ENCODE results near the gene DDX20. TPM values are rescaled to one million over a fixed set of nuclear protein-coding genes. Genes with fewer than 3 reads are reported as not detected.

DDX20 gene
- polyA plus RNA-seq, 1 of the 3 experiments (the other 2 are of a cell fraction): 3.8 TPM

DNA sequence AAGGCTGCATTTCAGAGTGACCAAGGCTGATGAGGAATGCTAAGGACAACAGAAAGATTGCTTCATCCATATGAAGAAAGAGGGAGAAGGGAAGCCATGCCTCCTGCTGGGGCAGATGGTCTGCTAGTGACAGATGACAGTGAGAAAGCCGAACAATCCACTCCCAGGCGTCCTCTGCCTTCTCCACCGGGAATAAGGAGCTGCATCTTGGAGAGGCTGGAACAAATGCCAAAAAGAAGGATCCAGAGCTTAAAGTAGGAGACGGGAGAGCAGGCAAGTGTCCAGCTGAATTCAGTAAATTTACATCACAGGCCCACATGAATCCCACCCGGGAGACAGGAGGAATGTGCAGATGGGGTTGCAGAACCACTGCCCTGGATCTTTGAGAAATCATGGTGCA is 33.4 kb downstream of the DDX20 start:
- H4K20me1 ChIP-seq (ENCODE audit: insufficient read depth): no peaks in the 10 kb centered on the region
- H3F3A ChIP-seq (replicated peaks; ENCODE audit: insufficient read depth): no peaks in the 10 kb centered on the region
- no peaks in the 10 kb centered on the region for H3K79me2 ChIP-seq (ENCODE audit: insufficient read depth)
- H3K36me3 ChIP-seq (replicated peaks in 1 of 2; ENCODE audit: control insufficient read depth in 1 of 2, insufficient read depth in 2 of 2, low read length in 1 of 2): no peaks in the 10 kb centered on the region
- ChIA-PET POLR2A (no interaction called here), CTCF (interaction anchor here (1.3 to 2.1 kb wide), 2 partner anchors 202 to 580 kb away, joined by 6 to 12 read pairs; no protein-coding TSS in a partner anchor)
- no peak overlapping the region for H3K9ac ChIP-seq
- no peak for TF ChIP-seq GABPA (IDR thresholded peaks at IDR 0.05; ENCODE audit: low read depth)
- H3K4me3 ChIP-seq (ENCODE audit: low read depth in 2 of 2, low read length in 1 of 2): no peak overlapping the region
- peaks cover 27% of the 10 kb centered on the region; the same call in 1 of the 2 replicates for H3K27me3 ChIP-seq (ENCODE audit: insufficient read depth)
- H3K9me3 ChIP-seq: no peaks in the 10 kb centered on the region
- no peak overlapping the region for H3K4me2 ChIP-seq
- no peak overlapping the region for H3K27ac ChIP-seq (ENCODE audit: low read depth in 2 of 2, low read length in 1 of 2)
- H3K4me1 ChIP-seq (ENCODE audit: control insufficient read depth in 1 of 2, insufficient read depth in 2 of 2, low read depth in 1 of 2, low read length in 1 of 2): no peaks in the 10 kb centered on the region
- DNase-seq: no peak
- no peaks in the 10 kb centered on the region for H3K9me2 ChIP-seq
- H2AFZ ChIP-seq (ENCODE audit: low read depth): no peak overlapping the region
- WGBS (ENCODE audit: low lambda C conversion rate): 39% methylated on average over 5 of the region's 5 CpGs

DNA sequence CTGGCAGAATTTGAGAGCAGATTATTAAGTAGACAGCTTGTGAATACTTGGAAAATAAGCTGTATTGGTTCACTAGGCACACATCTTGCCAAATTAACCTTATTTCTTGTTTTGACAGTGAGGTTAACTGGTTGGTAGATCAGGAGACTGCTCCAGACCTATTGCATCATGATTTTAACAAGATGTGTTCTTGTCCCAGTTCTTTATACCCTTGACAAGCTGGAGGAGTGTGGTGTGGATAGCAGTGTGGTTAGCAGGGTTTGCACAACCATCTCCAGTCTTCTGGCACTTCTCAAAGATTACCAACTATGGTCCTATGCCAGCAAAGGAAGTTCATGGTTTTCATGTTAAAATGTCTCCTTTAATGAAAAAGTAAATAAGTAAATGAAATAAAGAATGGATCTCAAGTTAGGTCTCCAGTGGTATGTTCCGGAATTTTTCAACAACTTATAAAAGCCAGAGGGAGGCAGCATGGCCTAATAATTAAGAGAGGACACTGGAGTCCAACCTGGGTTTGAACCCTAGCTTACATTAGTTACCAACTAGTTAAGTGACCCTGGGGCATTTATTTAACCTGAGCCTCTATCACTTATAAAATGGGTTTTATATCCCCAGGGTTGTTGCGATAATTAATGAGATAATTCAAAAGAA is 34.1 kb downstream of the DDX20 start:
- H3K4me3 ChIP-seq (ENCODE audit: low read depth in 2 of 2, low read length in 1 of 2): no peak overlapping the region
- no peaks in the 10 kb centered on the region for H4K20me1 ChIP-seq (ENCODE audit: insufficient read depth)
- no peaks in the 10 kb centered on the region for H3K4me1 ChIP-seq (ENCODE audit: control insufficient read depth in 1 of 2, insufficient read depth in 2 of 2, low read depth in 1 of 2, low read length in 1 of 2)
- no peaks in the 10 kb centered on the region for H3K79me2 ChIP-seq (ENCODE audit: insufficient read depth)
- H3K36me3 ChIP-seq (replicated peaks in 1 of 2; ENCODE audit: control insufficient read depth in 1 of 2, insufficient read depth in 2 of 2, low read length in 1 of 2): no peaks in the 10 kb centered on the region
- no peaks in the 10 kb centered on the region for H3K9me3 ChIP-seq
- 50% methylated on average over 2 of the region's 2 CpGs for WGBS (ENCODE audit: low lambda C conversion rate)
- peaks cover 27% of the 10 kb centered on the region; the same call in 1 of the 2 replicates for H3K27me3 ChIP-seq (ENCODE audit: insufficient read depth)
- H3K4me2 ChIP-seq: no peak overlapping the region
- H3K27ac ChIP-seq (ENCODE audit: low read depth in 2 of 2, low read length in 1 of 2): no peak overlapping the region
- H3F3A ChIP-seq (replicated peaks; ENCODE audit: insufficient read depth): no peaks in the 10 kb centered on the region
- H3K9ac ChIP-seq: no peak overlapping the region
- POLR2A ChIA-PET: no interaction called here
- H2AFZ ChIP-seq (ENCODE audit: low read depth): no peak overlapping the region
- CTCF ChIA-PET: interaction anchor here (0.6 to 2.1 kb wide), 8 partner anchors 18 to 1016 kb away, joined by 3 to 12 read pairs (median 3); no protein-coding TSS in a partner anchor
- DNase-seq: no peak
- TF ChIP-seq TAF1 (IDR thresholded peaks at IDR 0.05; ENCODE audit: borderline replicate concordance, low read depth, low read length) (no peak), RAD21 (IDR thresholded peaks at IDR 0.05; ENCODE audit: low read length) (peak; percentile 48), CTCF (IDR thresholded peaks at IDR 0.05) (0 out of 2 replicates have a peak, but pooled peaks have one; percentile 11)
- no peaks in the 10 kb centered on the region for H3K9me2 ChIP-seq

DNA sequence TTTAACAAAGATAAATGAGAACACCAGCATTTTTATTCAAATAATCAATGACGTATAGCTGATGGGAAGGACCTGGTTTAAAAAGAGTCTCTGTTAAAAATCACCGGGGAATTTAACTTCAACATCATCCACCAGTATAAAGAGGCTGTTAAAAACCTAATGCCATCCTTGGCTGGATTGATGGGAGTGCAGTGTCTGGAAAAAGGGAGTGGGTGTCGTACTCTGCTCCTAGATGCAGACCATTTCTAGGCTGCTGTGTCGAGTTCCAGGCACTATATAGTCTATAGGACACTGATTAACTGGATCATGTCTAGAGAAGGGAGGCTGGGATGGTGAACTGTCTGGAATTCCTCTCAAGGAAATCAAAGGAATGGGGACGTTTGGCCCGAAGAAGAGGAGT is 36.1 kb downstream of the DDX20 start:
- TF ChIP-seq GABPA (IDR thresholded peaks at IDR 0.05; ENCODE audit: low read depth): no peak
- TF ChIP-seq SIN3A (IDR thresholded peaks at IDR 0.05; ENCODE audit: borderline replicate concordance, low read depth, low read length): no peak
- no peak for TF ChIP-seq CTCF (IDR thresholded peaks at IDR 0.05)
- TF ChIP-seq USF2 (IDR thresholded peaks at IDR 0.05; ENCODE audit: borderline replicate concordance, low read depth, low read length): no peak
- TF ChIP-seq, protein P1, sequence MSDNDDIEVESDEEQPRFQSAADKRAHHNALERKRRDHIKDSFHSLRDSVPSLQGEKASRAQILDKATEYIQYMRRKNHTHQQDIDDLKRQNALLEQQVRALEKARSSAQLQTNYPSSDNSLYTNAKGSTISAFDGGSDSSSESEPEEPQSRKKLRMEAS (IDR thresholded peaks at IDR 0.05; ENCODE audit: low read depth): no peak
- TF ChIP-seq ZBTB33 (IDR thresholded peaks at IDR 0.05; ENCODE audit: borderline replicate concordance, low read depth): no peak
- no peak for TF ChIP-seq RAD21 (IDR thresholded peaks at IDR 0.05; ENCODE audit: low read length)
- no peak for TF ChIP-seq FOXM1 (IDR thresholded peaks at IDR 0.05; ENCODE audit: low read depth)
- TF ChIP-seq NRF1 (IDR thresholded peaks at IDR 0.05; ENCODE audit: low read depth, low read length): no peak
- POLR2A ChIA-PET: no interaction called here
- no peaks in the 10 kb centered on the region for H3K9me2 ChIP-seq
- no peaks in the 10 kb centered on the region for H3K4me1 ChIP-seq (ENCODE audit: control insufficient read depth in 1 of 2, insufficient read depth in 2 of 2, low read depth in 1 of 2, low read length in 1 of 2)
- DNase-seq: no peak
- no peak overlapping the region for H3K9ac ChIP-seq
- WGBS (ENCODE audit: low lambda C conversion rate): 12% methylated on average over 6 of the region's 6 CpGs
- CTCF ChIA-PET: no interaction called here
- no peaks in the 10 kb centered on the region for H3F3A ChIP-seq (replicated peaks; ENCODE audit: insufficient read depth)
- H3K79me2 ChIP-seq (ENCODE audit: insufficient read depth): no peaks in the 10 kb centered on the region
- no peak overlapping the region for H3K4me2 ChIP-seq
- H3K4me3 ChIP-seq (ENCODE audit: low read depth in 2 of 2, low read length in 1 of 2): no peak overlapping the region
- H3K27ac ChIP-seq (ENCODE audit: low read depth in 2 of 2, low read length in 1 of 2): no peak overlapping the region
- H3K36me3 ChIP-seq (replicated peaks in 1 of 2; ENCODE audit: control insufficient read depth in 1 of 2, insufficient read depth in 2 of 2, low read length in 1 of 2): no peaks in the 10 kb centered on the region
- no peaks in the 10 kb centered on the region for H3K9me3 ChIP-seq
- peaks cover 26% of the 10 kb centered on the region; the same call in 1 of the 2 replicates for H3K27me3 ChIP-seq (ENCODE audit: insufficient read depth)
- H2AFZ ChIP-seq (ENCODE audit: low read depth): no peak overlapping the region
- no peaks in the 10 kb centered on the region for H4K20me1 ChIP-seq (ENCODE audit: insufficient read depth)

Measured in SK-N-SH (cell line).